Body of pancreas (tissue), 4 donors: ENCODE data around the gene TMEM135. TPM values are rescaled to one million over a fixed set of nuclear protein-coding genes. Genes with fewer than 3 reads are reported as not detected.
A peak's percentile ranks its signal among the peaks of the same experiment; 100 is the strongest.
"Not testable (repeated sequence)": the region's sequence is repeated elsewhere in the genome, so short reads cannot be mapped to it uniquely, and the experiment has no call there.

ENCODE experiments used
- ATAC-seq: fragments of 150-250 bp; one replicate; pipeline ENCODE4 v1.9.1; 2016
- DNase-seq, 4 donors: peaks; one replicate each; pipeline ENCODE4 v3.0.0-alpha.2; 2019
- H3K27ac ChIP-seq, 4 donors: fragments of 200-600 bp; sonication (generic); 1 replicate in 3 of 4; 2 replicates in 1 of 4; pipeline versions ENCODE4 v1.5.1 to v1.6.1; 2016 to 2019; ENCODE audit warnings: mild to moderate bottlenecking in 1 of 4, mixed read lengths in 1 of 4, moderate library complexity in 1 of 4
- H3K27me3 ChIP-seq, 2 donors: fragments of 200-600 bp; sonication (generic); one replicate each; pipeline ENCODE4 v1.6.0; 2016; ENCODE audit warnings: mild to moderate bottlenecking in 1 of 2
- H3K36me3 ChIP-seq, 2 donors: fragments of 200-600 bp; sonication (generic); replicated peaks in 1 of 2; 2 replicates each; pipeline ENCODE4 v1.5.1; 2016; ENCODE audit warnings: low read depth in 2 of 2; ENCODE audit not compliant: insufficient read depth in 1 of 2
- H3K4me1 ChIP-seq: fragments of 200-600 bp; sonication (generic); one replicate; pipeline ENCODE4 v1.6.0; 2016
- H3K4me3 ChIP-seq, 2 donors: fragments of 200-600 bp; sonication (generic); 1 replicate in 1 of 2; 2 replicates in 1 of 2; pipeline ENCODE4 v1.5.1; 2016 to 2019
- H3K9me3 ChIP-seq, 3 donors: fragments of 200-600 bp; sonication (generic); 1 replicate in 2 of 3; 2 replicates in 1 of 3; pipeline ENCODE4 v1.5.1; 2016
- CTCF ChIP-seq, 7 experiments: fragments of 450-650 bp in 4 of 7; fragments of 200-600 bp in 3 of 7; sonication (generic) in 3 of 7; IDR thresholded peaks; one replicate each; pipeline ENCODE4 v1.5.1; 2016 to 2019; ENCODE audit warnings: antibody characterized with exemption in 7 of 7
- POLR2A ChIP-seq, 3 donors: fragments of 450-650 bp; IDR thresholded peaks; one replicate each; pipeline ENCODE4 v1.6.1; 2016; ENCODE audit warnings: antibody characterized with exemption in 3 of 3, mild to moderate bottlenecking in 2 of 3
- WGBS, 2 donors: methylation state at CpG; one replicate each; pipeline ENCODE4 v1.1.5; 2017; 5-methylcytosine and 5-hydroxymethylcytosine counted together
- intact Hi-C: fragments of 100-400 bp; cut with DNase I; formaldehyde crosslinking; loops from one replicate; pipeline ENCODE4 v1.15.1; 2023
- total RNA-seq, 2 donors: library from RNA; depleted of rRNA; stranded (reverse); fragments of >200 nt; gene quantifications; one replicate each; pipeline ENCODE4 v1.1.0, GENCODE V29; 2016

The TMEM135 gene
- total RNA-seq, 2 donors from 2014 or later = 11.2 to 20.1 TPM

GRCh38 chr11:87150936-87151335 is 113.2 kb downstream of the TMEM135 start:
- no peak for ATAC-seq
- no peak for DNase-seq
- no peak for TF ChIP-seq POLR2A (IDR thresholded peaks at IDR 0.05)
- TF ChIP-seq CTCF (IDR thresholded peaks at IDR 0.05) = no peak
- intact Hi-C loops = no loop called here
- Histone ChIP-seq H3K9me3 (no peaks in the 10 kb centered on the region), H3K4me3 (no peak overlapping the region), H3K27me3 (no peaks in the 10 kb centered on the region), H3K4me1 (no peaks in the 10 kb centered on the region), H3K27ac (no peak overlapping the region), H3K36me3 (no peaks in the 10 kb centered on the region)
- WGBS, 2 donors = 82 to 86% methylated on average over 1 of the region's 1 CpG

GRCh38 chr11:87154246-87154645 is 116.5 kb downstream of the TMEM135 start:
- DNase-seq = no peak
- ATAC-seq = no peak
- intact Hi-C loops = no loop called here
- TF ChIP-seq POLR2A (IDR thresholded peaks at IDR 0.05) (no peak), CTCF (IDR thresholded peaks at IDR 0.05) (no peak)
- no peaks in the 10 kb centered on the region for H3K4me1 ChIP-seq
- H3K27me3 ChIP-seq = no peaks in the 10 kb centered on the region
- no peak overlapping the region for H3K4me3 ChIP-seq
- no peaks in the 10 kb centered on the region for H3K36me3 ChIP-seq
- no peaks in the 10 kb centered on the region for H3K9me3 ChIP-seq
- 91 to 93% methylated on average over 2 of the region's 2 CpGs for WGBS, 2 donors
- no peak overlapping the region for H3K27ac ChIP-seq

- H3K4me3 ChIP-seq = no peak overlapping the region
- DNase-seq = no peak
- TF ChIP-seq CTCF (IDR thresholded peaks at IDR 0.05) = no peak
- no peak for TF ChIP-seq POLR2A (IDR thresholded peaks at IDR 0.05)
- intact Hi-C loops = no loop called here
- no peak for ATAC-seq
- H3K36me3 ChIP-seq = no peaks in the 10 kb centered on the region
- H3K27ac ChIP-seq = no peak overlapping the region
- WGBS, 2 donors = 94 to 98% methylated on average over 2 of the region's 2 CpGs
- H3K9me3 ChIP-seq = no peaks in the 10 kb centered on the region
- no peaks in the 10 kb centered on the region for H3K27me3 ChIP-seq
- no peaks in the 10 kb centered on the region for H3K4me1 ChIP-seq
These were observed 119.2 kb downstream of the TMEM135 start for GRCh38 chr11:87156970-87157369.

- H3K36me3 ChIP-seq, H3K9me3 ChIP-seq, DNase-seq, H3K4me3 ChIP-seq, intact Hi-C loops, H3K27me3 ChIP-seq, ATAC-seq, H3K27ac ChIP-seq: not testable (repeated sequence)
- H3K4me1 ChIP-seq = peaks cover 10% of the 10 kb centered on the region
- WGBS, 2 donors = 97 to 98% methylated on average over 3 of the region's 3 CpGs
These were observed 131.3 kb downstream of the TMEM135 start for GRCh38 chr11:87169076-87169475.

GRCh38 chr11:87173185-87174039 is 135.7 kb downstream of the TMEM135 start:
- WGBS, 2 donors = 34 to 41% methylated on average over 3 of the region's 3 CpGs
- no peaks in the 10 kb centered on the region for H3K9me3 ChIP-seq
- H3K4me1 ChIP-seq = peaks cover 10% of the 10 kb centered on the region
- intact Hi-C loops = no loop called here
- no peak for TF ChIP-seq POLR2A (IDR thresholded peaks at IDR 0.05)
- no peak for TF ChIP-seq CTCF (IDR thresholded peaks at IDR 0.05)
- H3K27me3 ChIP-seq = no peaks in the 10 kb centered on the region
- H3K36me3 ChIP-seq = no peaks in the 10 kb centered on the region
- DNase-seq = peak in 1 of 4 donors; percentile 15
- peak; percentile 68 for ATAC-seq
- H3K4me3 ChIP-seq = no peak overlapping the region
- H3K27ac ChIP-seq = peak overlapping the region in 2 of 4 donors; percentile 13 to 55
